Activated CD4-positive, alpha-beta T cell treated with anti-CD3 and anti-CD28 coated beads, Interleukin-2, amount 50 U/mL, for 48 hours (primary cell): ENCODE results near the gene SH3BGR.
"Not testable (repeated sequence)": the region's sequence is repeated elsewhere in the genome, so short reads cannot be mapped to it uniquely, and the experiment has no call there.

Experiments used
- DNase-seq, 2 experiments: peaks; one replicate each; pipeline ENCODE4 v3.0.0-alpha.2; 2020

The SH3BGR gene

DNA sequence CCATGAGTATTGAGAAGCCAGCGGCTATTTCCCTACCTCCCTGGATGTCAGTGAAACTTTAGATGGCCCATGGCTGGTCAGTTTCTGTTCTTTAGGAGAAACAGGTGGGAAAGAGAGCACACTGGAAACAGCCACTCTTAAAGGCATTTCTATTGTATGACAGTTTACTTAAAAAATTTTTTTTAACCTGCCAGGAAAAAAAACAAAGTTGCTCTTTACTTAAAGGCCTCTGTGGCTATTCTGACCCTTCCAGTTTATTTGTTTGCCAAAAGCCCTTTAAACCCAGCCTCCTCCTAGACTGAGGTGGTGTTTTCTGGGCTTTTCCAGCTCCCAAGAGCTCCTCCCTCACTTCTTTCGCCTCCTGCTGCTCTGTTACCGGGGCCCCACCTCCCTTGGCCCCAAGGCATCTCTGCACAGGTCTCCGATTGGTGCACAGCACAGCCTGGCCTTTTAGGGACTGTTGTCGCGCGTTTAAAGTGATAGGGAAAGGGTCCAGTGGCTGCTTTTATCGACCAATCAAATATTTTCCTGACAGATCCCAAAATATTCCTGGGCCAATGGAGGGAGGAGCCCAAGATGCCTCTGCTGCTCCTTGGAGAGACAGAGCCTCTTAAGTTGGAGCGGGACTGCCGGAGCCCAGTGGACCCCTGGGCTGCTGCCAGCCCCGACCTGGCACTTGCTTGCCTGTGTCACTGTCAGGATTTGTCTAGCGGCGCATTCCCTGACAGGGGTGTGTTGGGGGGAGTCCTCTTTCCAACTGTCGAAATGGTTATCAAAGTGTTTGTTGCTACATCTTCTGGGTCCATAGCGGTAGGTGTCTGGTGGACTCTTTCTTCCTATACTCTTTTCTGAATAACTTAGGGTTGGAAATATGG is at the start of gene SH3BGR:
SH3BGR (plus strand) TSS at position 639 of the 875 bp plus-strand sequence; CDS start at position 766, 127 bp downstream.
- DNase-seq: no peak

DNA sequence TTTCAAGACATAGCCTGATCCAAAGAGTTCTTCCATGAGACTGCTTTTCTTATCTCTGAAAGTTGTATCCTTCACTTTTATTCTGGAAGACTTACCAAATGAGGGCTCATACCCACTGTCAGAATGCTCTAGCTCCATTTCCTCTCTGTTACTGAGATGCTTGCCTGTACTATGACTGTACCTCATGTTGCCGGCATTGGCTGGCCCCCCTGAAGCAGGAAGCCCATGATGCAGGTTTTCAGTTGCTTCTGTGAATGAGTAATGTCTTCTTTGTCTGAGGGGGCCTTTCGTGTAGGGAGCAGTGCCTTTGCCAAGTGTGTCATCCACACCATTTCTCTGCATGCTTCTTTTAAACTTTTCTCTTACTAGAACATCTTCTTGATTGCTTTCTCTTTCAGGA is 45.7 kb upstream of the SH3BGR start:
- no peak for DNase-seq

DNA sequence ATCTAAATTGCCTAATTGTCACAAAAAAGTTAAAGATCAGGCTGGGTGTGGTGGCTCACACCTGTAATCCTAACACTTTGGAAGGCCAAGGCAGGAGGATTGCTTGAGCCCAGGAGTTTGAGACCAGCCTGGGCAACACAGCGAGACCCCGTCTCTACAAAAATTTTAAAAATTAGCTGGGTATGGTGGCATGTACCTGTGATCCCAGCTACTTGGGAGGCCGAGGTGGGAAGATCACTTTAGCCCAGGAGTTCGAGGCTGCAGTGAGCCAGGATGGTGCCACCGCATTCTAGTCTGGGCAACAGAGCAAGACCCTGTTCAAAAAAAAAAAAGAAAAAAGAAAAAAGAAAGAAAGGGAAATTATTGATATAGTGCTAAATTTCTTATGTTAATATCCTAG is 32.6 kb upstream of the SH3BGR start:
- not testable (repeated sequence) for DNase-seq

DNA sequence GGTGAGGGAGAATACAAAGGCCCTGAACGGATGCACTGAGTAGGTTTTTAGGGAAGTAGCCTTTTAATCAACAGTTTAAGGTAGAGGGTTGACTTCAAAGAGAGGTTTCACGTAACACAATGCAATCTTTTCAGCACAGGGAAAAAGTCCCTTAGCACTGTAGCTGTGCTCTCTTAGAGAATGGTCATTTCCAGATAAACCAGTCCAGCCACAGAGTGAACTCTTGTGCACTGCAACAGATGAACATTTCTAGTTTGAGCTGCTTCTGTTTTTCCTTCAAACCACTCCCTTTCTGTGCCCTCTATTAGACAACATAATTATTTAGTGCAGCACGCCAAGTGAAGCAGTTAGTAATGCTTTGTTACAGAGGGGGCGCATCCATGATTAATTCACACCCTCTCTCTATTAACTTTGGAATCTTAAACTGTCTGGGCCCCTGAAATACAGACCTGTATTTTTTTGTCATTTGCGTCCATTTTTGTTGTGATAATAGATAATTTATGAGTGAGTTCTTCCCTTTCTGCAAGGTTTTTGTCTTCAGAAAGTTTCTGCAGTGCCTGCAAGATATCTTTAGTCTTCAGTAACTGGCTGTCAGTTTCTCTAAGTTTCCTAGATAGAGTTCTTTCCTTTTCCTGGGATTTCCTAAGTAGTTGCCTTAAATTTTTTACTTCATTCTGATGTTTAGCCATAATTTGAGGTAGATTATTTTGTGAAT is 29.1 kb upstream of the SH3BGR start:
- no peak for DNase-seq

DNA sequence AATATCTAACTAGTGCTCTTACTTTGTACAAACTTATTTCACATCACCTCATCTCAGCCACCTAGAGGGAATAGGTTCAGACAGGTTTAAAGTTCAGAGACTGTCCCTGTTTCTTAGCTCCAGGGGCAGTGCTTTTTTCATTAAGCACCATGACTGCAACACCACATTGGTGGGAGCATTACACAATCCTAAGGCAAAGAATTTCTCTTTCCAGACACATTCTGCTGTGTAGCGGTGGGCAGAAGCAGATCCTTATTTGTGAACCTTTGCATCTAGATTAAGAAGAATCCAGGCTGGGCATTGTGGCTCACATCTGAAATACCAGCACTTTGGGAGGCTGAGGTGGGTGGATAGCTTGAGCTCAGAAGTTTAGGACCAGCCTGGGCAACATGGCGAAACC is 22.3 kb upstream of the SH3BGR start:
- DNase-seq: no peak

DNA sequence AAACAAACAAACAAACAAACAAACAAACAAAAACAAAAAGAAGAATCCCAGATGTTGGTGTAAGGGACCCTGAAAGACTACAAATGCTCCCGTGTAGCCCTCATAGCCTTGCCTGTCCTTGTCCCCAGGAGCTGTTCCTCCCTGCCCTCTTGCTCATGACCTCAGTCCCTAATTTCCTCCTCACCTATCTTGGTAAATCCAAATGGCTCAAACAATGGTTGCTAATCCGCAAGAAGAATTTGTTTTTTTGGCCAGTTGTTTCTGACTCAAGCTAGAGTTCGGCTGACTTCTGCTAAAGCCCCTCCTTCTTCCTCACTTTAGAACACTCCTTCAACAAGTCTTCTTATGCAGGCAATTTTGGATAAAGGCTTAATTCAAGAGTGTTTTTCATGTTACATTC is 21.8 kb upstream of the SH3BGR start:
- DNase-seq: no peak

DNA sequence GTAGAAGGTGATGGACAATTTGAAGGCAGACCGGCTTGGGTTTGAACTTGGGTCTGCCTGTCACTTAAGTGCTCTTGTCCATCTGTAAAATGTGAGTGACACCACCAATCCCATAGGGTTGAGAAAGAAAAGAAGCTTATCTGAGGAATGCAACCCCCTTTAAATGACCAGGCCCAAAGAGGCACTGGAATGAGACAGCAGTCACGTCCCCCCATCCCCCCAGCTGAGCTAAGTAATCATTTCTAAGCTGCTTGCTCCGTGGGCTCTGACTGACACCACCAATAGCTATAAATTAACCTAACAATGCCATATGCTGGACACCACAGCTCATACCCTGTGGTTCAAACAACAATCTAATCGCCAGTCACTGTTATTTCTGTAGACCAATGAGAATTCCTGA is 21.3 kb upstream of the SH3BGR start:
- no peak for DNase-seq

DNA sequence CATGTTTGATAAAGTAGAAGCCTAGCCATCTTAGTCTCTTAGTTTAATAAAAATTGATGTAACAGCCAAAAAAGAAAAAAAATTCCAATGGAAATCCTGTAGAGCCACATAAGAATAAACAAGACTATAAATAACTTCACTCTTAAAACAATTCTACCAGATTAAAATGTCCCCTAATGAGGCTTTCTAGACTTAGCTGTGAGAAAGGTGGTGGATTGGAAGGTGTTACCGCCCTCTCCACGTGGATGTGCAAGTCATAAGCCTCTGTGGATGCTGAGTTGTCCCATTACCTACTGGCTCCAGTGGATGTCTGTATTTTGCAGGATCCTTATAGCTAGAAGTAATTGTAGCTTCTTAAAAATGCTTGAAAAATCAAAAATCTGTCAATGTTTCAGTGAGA is 20.8 kb upstream of the SH3BGR start:
- no peak for DNase-seq

DNA sequence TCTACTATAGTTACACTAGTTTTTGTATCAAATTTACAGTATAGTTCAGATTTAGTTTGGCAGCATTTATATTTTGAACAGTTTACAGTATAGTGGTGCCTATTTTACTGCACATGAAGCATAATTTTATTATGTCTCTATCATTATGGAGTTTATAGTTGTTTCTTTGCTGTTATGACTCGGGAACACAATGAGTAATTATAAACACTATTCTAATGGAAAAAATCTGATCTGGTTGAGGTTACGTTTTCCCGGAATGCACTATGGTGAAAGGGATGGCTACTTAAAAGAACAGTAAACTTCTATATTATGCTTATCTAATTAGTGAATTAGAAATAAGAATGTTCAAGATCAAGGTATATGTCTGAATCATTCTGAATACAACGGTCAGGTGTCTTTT is 16.8 kb upstream of the SH3BGR start:
- no peak for DNase-seq

DNA sequence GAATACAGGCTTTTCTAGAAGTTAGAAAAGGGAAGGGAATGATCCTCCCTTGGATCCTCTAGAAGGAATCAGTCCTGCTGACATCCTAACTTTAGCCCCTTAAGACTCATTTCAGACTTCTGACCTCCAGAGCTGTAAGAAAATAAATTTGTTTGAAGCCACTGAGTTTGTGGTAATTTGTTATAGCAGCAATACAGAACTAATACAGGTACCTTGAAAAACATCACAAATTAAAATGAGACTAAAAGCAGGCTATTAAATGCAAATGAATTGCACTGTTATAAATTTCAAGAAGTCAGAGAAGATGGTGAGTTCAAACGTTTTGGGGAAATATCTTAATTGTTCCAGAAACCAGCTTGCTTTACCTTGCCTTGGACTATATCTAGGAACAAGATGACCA is 12.5 kb upstream of the SH3BGR start:
- DNase-seq: no peak

DNA sequence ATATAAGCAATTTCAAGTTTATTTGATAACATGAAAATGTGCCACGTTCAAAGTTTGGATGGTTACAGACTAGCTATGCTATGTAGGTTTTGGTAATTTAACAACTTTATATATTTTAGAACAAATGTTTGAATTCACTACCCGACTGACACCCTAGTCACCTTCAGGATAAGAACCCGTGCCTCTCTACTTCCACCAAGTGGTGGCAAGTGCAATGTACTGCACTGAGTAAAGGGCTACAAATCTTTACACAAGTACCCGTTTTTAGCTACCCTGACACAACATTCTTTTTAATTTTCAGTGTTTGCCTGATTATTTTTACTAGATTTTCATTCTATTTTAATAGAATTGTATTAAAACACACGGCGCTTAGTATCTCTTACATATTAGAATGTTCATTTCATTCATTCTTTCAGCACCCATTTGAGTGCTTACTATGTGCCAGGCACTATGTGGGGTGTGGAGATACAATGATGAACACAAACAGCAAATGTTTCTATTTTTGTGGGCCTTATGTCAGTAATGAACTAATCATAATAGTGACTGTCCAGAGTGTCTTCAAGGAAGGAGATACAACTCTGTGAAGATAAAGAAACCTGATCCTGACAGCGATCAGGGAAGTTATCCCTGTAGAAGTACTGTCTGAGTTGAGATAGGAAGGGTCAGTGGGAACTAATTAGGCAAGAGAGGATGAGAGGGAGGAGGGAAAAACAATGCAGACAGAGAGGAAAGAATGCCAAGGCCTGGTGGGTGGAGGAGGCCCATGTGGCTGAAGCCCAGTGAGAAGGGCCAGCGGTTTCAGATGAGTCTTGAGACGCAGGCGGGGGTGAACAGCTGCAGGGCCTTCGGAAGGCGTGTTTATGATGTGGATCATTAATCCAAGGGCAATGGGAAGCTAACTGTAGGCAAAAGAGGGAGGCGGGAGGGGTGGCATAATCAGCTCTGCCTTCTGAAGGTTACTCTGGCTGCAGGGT is 10.0 kb upstream of the SH3BGR start:
- peak in 1 of 2 experiments; percentile 23 for DNase-seq

DNA sequence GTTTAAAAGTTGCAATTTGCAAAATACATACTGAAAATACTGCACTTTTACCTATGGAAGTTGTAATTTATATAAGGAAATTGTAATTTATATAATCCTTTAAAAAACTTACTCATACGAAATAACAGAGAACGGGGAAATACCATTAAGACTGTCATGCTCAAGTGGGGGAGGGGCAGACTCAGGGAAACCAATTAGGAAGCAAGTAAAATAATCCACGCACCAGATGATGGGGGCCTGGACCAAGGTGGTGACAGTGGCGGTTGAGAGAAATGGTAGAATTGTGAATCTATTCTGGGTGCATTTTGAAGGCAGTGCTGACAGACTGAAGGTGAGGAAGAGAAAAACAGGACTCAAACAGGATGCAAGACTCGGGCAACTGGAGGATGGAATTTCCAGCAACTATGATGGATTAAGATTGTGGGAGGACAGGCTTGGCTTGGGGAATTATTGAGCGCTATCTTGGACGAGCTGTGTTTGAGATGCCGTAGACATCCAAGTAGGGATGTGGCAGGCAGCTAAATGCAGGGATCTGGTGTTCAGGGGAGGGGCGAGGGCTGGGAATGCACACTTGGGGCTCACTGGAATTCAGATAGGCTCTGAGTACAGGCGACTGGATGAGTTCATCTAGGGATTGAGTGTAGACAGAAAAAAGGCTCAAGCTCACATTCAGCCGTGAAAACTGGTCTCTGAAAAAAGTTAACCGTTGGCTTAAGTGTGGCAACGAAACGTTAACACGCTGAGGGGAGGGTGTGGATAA is 7.2 kb upstream of the SH3BGR start:
- no peak for DNase-seq

DNA sequence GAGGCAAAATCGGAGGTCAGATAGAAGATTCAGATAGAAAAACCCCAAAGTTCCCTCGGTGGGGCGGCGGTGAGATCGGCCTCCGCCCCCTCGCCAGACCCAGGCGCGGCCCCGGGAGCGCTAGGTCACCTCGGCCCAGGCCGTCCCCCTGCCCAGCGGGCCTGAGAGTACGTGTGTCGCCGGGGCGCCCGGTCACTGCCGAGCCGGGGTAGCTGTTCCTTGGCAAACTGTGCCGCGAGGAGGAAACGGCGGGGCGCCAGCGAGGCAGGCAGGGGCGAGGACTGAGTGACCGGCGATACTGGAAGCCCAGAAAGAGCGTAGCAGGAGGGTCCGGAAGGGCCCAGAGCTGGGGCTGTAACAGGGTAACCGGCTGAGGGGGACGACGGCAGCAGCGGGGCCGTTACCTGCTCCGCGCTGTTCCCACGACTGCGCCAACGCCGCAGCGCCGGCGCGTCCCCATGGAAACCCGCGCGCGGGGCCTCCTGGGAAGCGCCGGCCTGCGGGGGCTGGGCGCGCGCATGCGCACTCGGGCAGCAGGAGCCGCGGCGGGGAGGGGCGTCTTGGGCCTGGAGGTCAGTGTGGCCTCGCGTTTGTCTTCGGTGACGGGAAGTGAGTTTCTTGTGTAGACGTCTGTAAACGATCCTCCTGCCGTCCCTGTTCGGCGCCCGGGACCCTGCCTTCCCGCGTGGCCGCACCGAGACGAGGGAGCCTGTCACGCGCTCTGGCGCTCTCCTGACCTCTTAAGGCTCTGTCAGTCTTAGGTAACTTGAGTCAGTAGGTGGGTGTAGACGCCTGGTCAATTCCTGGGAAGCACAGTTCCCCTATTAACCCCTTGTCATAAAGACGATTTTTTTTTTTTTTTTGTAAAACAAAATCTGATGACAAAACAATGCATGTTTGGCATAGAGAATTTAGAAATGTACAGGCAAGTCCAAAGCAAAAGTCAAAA is 6.2 kb upstream of the SH3BGR start, which contains the start of gene LCA5L:
LCA5L (minus strand) TSS at position 458 of the 949 bp plus-strand sequence. CDS start 17,285 bp downstream, outside the sequence.
- peak; percentile 87 to 90 for DNase-seq

DNA sequence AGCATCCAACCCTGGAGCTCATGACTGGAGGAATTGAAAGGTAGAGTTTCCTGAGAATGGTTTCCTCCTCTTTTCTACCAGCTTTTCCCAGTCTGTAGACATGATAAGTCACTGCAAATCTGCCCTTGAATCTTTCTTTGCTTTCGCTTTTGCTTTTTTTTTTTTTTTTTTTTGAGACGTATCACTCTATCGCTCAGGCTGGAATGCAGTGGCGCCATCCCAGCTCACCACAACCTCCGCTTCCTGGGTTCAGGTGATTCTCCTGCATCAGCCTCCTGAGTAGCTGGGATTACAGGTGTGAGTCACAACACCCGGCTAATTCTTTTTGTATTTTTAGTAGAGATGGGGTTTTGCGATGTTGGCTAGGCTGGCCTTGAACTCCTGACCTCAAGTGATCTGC is 4.5 kb upstream of the SH3BGR start:
- DNase-seq: no peak

DNA sequence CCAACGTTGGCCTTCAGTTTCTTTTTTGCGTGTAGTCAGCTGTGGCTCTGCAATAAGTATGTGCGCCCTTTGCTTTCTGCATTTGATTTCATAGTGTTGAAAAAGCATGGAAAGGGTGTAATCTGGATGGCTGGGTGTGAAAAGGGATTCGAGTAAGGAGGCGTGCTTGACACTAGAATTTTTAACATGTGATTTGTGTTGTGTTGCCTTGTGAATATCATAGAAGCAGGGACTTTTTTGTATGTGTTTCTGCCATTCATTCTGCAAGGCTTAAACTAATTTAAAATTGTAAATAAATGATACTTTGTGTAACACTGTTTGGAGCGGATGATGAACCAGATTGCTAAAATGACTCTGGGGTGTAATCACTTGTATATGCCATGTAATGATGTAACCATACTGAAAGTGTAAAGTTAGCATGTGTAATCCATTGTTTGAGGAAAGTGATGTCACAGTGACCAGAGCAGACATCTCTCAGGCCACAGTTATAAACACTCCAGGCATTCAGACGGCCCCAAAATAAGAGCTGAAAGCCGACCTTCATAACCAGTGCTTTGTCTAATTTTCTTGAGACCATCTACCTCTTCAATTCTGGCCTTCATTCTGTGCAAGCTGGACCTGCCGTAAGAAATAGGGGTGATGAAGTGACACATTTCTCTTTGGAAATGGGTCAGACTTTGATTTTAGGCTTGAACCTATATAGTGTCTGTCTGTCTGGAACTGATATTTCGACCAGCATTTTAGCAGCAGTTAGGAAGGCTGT is 618 bp downstream of the SH3BGR start:
- DNase-seq: no peak

DNA sequence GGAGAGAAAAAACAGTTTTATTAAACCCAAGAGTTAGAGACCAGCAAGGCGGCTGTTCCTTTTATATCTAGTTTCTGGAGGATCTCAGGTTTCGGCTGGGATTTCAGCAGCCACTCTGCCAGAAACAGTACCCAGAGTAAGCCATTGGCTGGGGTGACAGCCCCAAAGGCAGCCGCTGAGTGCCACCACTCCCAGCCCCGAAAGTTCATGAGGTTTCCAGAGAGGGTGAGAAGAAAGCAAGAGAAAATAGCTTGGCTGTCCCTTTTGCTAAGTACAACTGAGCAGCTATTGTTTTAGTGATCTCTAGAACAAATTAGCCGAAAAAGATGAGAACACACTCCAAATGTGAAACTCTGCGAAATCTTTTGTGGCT is 1.2 kb downstream of the SH3BGR start:
- no peak for DNase-seq

DNA sequence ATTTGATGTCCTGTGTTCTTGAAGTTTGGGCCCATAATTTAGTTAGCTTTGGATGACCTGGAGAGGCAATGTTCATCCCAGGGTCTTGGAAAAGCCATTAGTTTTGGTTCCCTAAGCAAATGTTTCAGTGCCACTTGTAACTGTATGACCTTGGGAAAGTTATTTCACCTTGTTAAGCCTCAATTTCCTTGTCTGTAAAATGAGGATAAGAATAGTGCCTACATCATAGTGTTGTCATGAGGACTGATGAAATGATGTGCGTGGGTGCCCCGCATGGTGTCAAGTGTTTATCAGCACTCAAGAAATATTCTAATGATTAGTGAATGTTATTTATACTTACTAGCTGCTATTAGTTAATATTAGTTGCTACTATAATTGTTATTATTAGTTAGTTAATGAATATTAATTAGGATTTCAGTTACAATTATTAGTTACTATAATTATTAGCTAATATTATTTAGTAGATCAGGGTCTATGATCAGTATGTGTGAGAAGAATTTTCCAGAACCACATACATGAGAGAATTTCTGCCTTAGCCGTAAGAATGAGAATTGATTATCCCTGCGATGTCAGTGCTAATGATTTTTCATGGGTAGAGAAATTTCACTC is 1.9 kb downstream of the SH3BGR start:
- DNase-seq: no peak

DNA sequence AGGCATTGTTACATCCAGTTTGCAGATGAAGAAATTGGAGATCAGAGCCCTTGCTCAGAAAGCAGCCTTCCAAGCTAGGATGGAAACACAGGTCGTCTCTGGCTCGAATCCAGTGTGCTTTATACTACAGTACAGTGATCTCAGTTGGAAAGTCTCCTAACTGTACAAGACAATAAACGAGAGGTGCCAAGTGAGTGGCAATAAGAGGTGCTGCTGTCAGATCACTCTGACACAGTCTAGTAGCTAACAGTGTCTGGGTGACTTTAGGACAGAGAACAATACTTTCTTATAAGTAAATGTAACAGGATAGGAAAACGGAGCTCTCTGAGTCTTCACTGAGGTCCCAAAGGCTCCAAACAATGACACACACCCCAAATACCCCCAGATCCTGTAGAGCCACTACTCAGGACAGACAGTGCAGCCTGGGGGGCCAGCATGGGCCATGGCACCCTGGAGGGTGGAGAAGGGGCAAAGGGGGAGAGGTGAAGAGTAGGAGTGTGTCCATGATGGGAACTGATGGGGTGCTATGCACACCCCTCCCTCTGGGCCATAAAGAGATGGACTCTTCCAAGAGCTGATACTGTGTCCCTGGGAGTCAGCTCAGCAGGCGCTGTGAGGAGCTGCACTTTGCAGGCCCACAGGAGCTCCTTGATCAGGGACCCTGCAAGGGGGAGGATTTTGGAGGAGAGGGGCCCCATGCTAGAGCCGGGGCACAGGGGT is 3.3 kb downstream of the SH3BGR start:
- no peak for DNase-seq

DNA sequence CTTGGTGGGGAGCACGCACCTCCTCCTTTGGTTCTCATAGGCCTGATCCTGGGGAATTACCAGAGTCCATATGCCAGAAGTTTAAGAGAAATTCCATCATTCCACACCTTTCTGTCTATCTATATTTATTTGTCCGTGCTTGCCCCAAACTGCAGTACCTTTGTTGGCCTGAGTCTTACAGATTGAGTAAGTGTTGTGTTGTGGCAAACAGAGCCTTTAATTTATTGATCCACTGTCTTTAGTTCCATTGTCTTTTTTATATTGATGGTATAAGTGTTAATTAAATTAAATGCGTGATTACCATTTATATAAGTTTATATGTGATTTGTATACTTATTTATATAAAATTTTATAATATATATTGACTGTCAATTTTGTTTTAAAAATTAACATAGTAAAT is 4.9 kb downstream of the SH3BGR start:
- no peak for DNase-seq
